ENCODE measurements around the gene DMRT3. TPM values are rescaled to one million over a fixed set of nuclear protein-coding genes. Genes with fewer than 3 reads are reported as not detected.

The DMRT3 gene
- polyA plus RNA-seq, 1 donor from 2014 or later: not detected

GRCh38 chr9:975740-976257 lies 656 bp upstream of the DMRT3 start:
- no peak overlapping the region for H3K27ac ChIP-seq (ENCODE audit: low read length)
- no peaks in the 10 kb centered on the region for H3F3A ChIP-seq (ENCODE audit: insufficient read depth, low read length, poor library complexity, severe bottlenecking)
- H3K4me2 ChIP-seq (ENCODE audit: low read length): no peak overlapping the region

GRCh38 chr9:976943-977837 lies 735 bp downstream of the DMRT3 start:
- no peak overlapping the region for H2AFZ ChIP-seq (ENCODE audit: low read depth, low read length)
- TF ChIP-seq SMC3 (conservative IDR thresholded peaks at IDR 0.05; ENCODE audit: poor library complexity) (no peak), CTCF (IDR thresholded peaks at IDR 0.05; ENCODE audit: poor library complexity, severe bottlenecking) (peak; percentile 33), RAD21 (conservative IDR thresholded peaks at IDR 0.05) (no peak), EP300 (conservative IDR thresholded peaks at IDR 0.05; ENCODE audit: poor library complexity, severe bottlenecking) (no peak), EZH2 (IDR thresholded peaks at IDR 0.05; ENCODE audit: borderline replicate concordance, insufficient read depth, low read length, poor library complexity, severe bottlenecking) (peak; percentile 87), MXI1 (conservative IDR thresholded peaks at IDR 0.05; ENCODE audit: poor library complexity, severe bottlenecking) (no peak)
- TF ChIP-seq, protein P1, sequence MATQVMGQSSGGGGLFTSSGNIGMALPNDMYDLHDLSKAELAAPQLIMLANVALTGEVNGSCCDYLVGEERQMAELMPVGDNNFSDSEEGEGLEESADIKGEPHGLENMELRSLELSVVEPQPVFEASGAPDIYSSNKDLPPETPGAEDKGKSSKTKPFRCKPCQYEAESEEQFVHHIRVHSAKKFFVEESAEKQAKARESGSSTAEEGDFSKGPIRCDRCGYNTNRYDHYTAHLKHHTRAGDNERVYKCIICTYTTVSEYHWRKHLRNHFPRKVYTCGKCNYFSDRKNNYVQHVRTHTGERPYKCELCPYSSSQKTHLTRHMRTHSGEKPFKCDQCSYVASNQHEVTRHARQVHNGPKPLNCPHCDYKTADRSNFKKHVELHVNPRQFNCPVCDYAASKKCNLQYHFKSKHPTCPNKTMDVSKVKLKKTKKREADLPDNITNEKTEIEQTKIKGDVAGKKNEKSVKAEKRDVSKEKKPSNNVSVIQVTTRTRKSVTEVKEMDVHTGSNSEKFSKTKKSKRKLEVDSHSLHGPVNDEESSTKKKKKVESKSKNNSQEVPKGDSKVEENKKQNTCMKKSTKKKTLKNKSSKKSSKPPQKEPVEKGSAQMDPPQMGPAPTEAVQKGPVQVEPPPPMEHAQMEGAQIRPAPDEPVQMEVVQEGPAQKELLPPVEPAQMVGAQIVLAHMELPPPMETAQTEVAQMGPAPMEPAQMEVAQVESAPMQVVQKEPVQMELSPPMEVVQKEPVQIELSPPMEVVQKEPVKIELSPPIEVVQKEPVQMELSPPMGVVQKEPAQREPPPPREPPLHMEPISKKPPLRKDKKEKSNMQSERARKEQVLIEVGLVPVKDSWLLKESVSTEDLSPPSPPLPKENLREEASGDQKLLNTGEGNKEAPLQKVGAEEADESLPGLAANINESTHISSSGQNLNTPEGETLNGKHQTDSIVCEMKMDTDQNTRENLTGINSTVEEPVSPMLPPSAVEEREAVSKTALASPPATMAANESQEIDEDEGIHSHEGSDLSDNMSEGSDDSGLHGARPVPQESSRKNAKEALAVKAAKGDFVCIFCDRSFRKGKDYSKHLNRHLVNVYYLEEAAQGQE (IDR thresholded peaks at IDR 0.05; ENCODE audit: borderline replicate concordance): no peak

More at GRCh38 chr9:975740-976257, 656 bp upstream of the DMRT3 start:
- TF ChIP-seq TAF1 (IDR thresholded peaks at IDR 0.05; ENCODE audit: low read depth) (no peak), EP300 (conservative IDR thresholded peaks at IDR 0.05; ENCODE audit: poor library complexity, severe bottlenecking) (no peak), CTCF (IDR thresholded peaks at IDR 0.05; ENCODE audit: poor library complexity, severe bottlenecking) (no peak), POLR2AphosphoS5 (IDR thresholded peaks at IDR 0.05) (no peak)
- TF ChIP-seq, protein P1 (IDR thresholded peaks at IDR 0.05; ENCODE audit: borderline replicate concordance): no peak
- Histone ChIP-seq H4K20me1 (ENCODE audit: insufficient read depth) (no peaks in the 10 kb centered on the region), H3K9me3 (ENCODE audit: low read length) (no peaks in the 10 kb centered on the region), H3K9ac (ENCODE audit: low read length) (no peak overlapping the region), H2AFZ (ENCODE audit: low read depth, low read length) (no peak overlapping the region), H3K4me3 (ENCODE audit: low read length) (peak overlapping the region; percentile 64), H3K79me2 (replicated peaks; ENCODE audit: insufficient read depth, low read length) (no peaks in the 10 kb centered on the region), H3K36me3 (ENCODE audit: insufficient read depth, low read length) (no peaks in the 10 kb centered on the region), H3K27me3 (ENCODE audit: insufficient read depth, low read depth, low read length) (peaks cover 99% of the 10 kb centered on the region), H3K9me2 (ENCODE audit: insufficient read depth, low read length) (no peaks in the 10 kb centered on the region)

More at GRCh38 chr9:976943-977837, 735 bp downstream of the DMRT3 start:
- Histone ChIP-seq H3K9me3 (ENCODE audit: low read length) (no peaks in the 10 kb centered on the region), H3F3A (ENCODE audit: insufficient read depth, low read length, poor library complexity, severe bottlenecking) (no peaks in the 10 kb centered on the region), H3K79me2 (replicated peaks; ENCODE audit: insufficient read depth, low read length) (no peaks in the 10 kb centered on the region), H3K27me3 (ENCODE audit: insufficient read depth, low read depth, low read length) (peaks cover 99% of the 10 kb centered on the region), H3K9me2 (ENCODE audit: insufficient read depth, low read length) (no peaks in the 10 kb centered on the region), H3K4me2 (ENCODE audit: low read length) (no peak overlapping the region), H3K36me3 (ENCODE audit: insufficient read depth, low read length) (no peaks in the 10 kb centered on the region), H3K9ac (ENCODE audit: low read length) (no peak overlapping the region), H4K20me1 (ENCODE audit: insufficient read depth) (no peaks in the 10 kb centered on the region), H3K27ac (ENCODE audit: low read length) (no peak overlapping the region), H3K4me3 (ENCODE audit: low read length) (peak overlapping the region; percentile 64)

Measured in neural cell (in vitro differentiated cells).